Dendritic cell treated with granulocyte-macrophage colony-stimulating factor and Interleukin-4, amounts not matched to agents 40 ng/mL and 50 ng/mL, for 4 days (primary cell): ENCODE measurements around the gene LCN9.

Experiments used
- H3K27ac Mint-ChIP-seq: one replicate; pipeline ENCODE4 v1.8.0; 2022; ENCODE audit warnings: mild to moderate bottlenecking, mixed read lengths
- H3K27me3 Mint-ChIP-seq: one replicate; pipeline ENCODE4 v1.8.0; 2022; ENCODE audit warnings: mild to moderate bottlenecking, mixed read lengths
- H3K36me3 Mint-ChIP-seq: one replicate; pipeline ENCODE4 v1.8.0; 2022; ENCODE audit warnings: low read depth, mixed read lengths
- H3K4me1 Mint-ChIP-seq: one replicate; pipeline ENCODE4 v1.8.0; 2022; ENCODE audit warnings: low read depth, mixed read lengths
- H3K4me3 Mint-ChIP-seq: one replicate; pipeline ENCODE4 v1.8.0; 2022; ENCODE audit warnings: mild to moderate bottlenecking, moderate library complexity, mixed read lengths
- H3K9me3 Mint-ChIP-seq: one replicate; pipeline ENCODE4 v1.8.0; 2022; ENCODE audit warnings: mixed read lengths
- intact Hi-C: fragments of 100-400 bp; cut with micrococcal nuclease; formaldehyde crosslinking; loops from one replicate; pipeline ENCODE4 v1.15.0; 2022

The LCN9 gene

GRCh38 chr9:135693265-135693664 lies 30.2 kb downstream of the LCN9 start:
- H3K9me3 Mint-ChIP-seq = no peaks in the 10 kb centered on the region
- H3K36me3 Mint-ChIP-seq = no peaks in the 10 kb centered on the region
- no peak overlapping the region for H3K4me3 Mint-ChIP-seq

GRCh38 chr9:135693771-135694170 lies 30.7 kb downstream of the LCN9 start:
- no peak overlapping the region for H3K27ac Mint-ChIP-seq
- no peaks in the 10 kb centered on the region for H3K27me3 Mint-ChIP-seq
- no peaks in the 10 kb centered on the region for H3K9me3 Mint-ChIP-seq
- no peak overlapping the region for H3K4me3 Mint-ChIP-seq
- H3K4me1 Mint-ChIP-seq = no peaks in the 10 kb centered on the region
- H3K36me3 Mint-ChIP-seq = no peaks in the 10 kb centered on the region
- intact Hi-C loops = no loop called here

More at GRCh38 chr9:135693265-135693664, 30.2 kb downstream of the LCN9 start:
- H3K27me3 Mint-ChIP-seq = no peaks in the 10 kb centered on the region
- no peaks in the 10 kb centered on the region for H3K4me1 Mint-ChIP-seq
- no peak overlapping the region for H3K27ac Mint-ChIP-seq
- intact Hi-C loops = no loop called here

GRCh38 chr9:135694414-135694813 lies 31.3 kb downstream of the LCN9 start:
- Mint-ChIP-seq H3K27ac (no peak overlapping the region), H3K9me3 (no peaks in the 10 kb centered on the region), H3K27me3 (no peaks in the 10 kb centered on the region), H3K4me1 (no peaks in the 10 kb centered on the region), H3K4me3 (no peak overlapping the region), H3K36me3 (no peaks in the 10 kb centered on the region)
- intact Hi-C loops = no loop called here

- intact Hi-C loops = no loop called here
- no peaks in the 10 kb centered on the region for H3K36me3 Mint-ChIP-seq
- no peaks in the 10 kb centered on the region for H3K9me3 Mint-ChIP-seq
- no peaks in the 10 kb centered on the region for H3K4me1 Mint-ChIP-seq
- no peaks in the 10 kb centered on the region for H3K27me3 Mint-ChIP-seq
- no peak overlapping the region for H3K4me3 Mint-ChIP-seq
- H3K27ac Mint-ChIP-seq = no peak overlapping the region
Measured at GRCh38 chr9:135695036-135695435, 31.9 kb downstream of the LCN9 start.

GRCh38 chr9:135695642-135696041 lies 32.5 kb downstream of the LCN9 start:
- H3K9me3 Mint-ChIP-seq = no peaks in the 10 kb centered on the region

GRCh38 chr9:135696446-135696845 lies 33.3 kb downstream of the LCN9 start:
- Mint-ChIP-seq H3K4me3 (no peak overlapping the region), H3K9me3 (no peaks in the 10 kb centered on the region), H3K27ac (no peak overlapping the region)

More at GRCh38 chr9:135695642-135696041, 32.5 kb downstream of the LCN9 start:
- intact Hi-C loops = no loop called here
- Mint-ChIP-seq H3K4me1 (no peaks in the 10 kb centered on the region), H3K27me3 (no peaks in the 10 kb centered on the region), H3K36me3 (no peaks in the 10 kb centered on the region), H3K4me3 (no peak overlapping the region), H3K27ac (no peak overlapping the region)

GRCh38 chr9:135697226-135697625 lies 34.1 kb downstream of the LCN9 start:
- intact Hi-C loops = no loop called here
- Mint-ChIP-seq H3K27me3 (peaks cover under 1% of the 10 kb centered on the region), H3K4me3 (no peak overlapping the region), H3K27ac (no peak overlapping the region), H3K36me3 (no peaks in the 10 kb centered on the region), H3K9me3 (no peaks in the 10 kb centered on the region), H3K4me1 (no peaks in the 10 kb centered on the region)

More at GRCh38 chr9:135696446-135696845, 33.3 kb downstream of the LCN9 start:
- H3K4me1 Mint-ChIP-seq = no peaks in the 10 kb centered on the region
- intact Hi-C loops = no loop called here
- H3K27me3 Mint-ChIP-seq = no peaks in the 10 kb centered on the region
- no peaks in the 10 kb centered on the region for H3K36me3 Mint-ChIP-seq

GRCh38 chr9:135698236-135698635 lies 35.1 kb downstream of the LCN9 start:
- Mint-ChIP-seq H3K27me3 (peaks cover 10% of the 10 kb centered on the region), H3K4me3 (no peak overlapping the region), H3K4me1 (no peaks in the 10 kb centered on the region), H3K36me3 (no peaks in the 10 kb centered on the region), H3K27ac (no peak overlapping the region), H3K9me3 (no peaks in the 10 kb centered on the region)
- intact Hi-C loops = no loop called here

- Mint-ChIP-seq H3K27me3 (peaks cover 14% of the 10 kb centered on the region), H3K4me3 (no peak overlapping the region), H3K9me3 (no peaks in the 10 kb centered on the region), H3K4me1 (no peaks in the 10 kb centered on the region), H3K27ac (no peak overlapping the region), H3K36me3 (no peaks in the 10 kb centered on the region)
- intact Hi-C loops = no loop called here
Measured at GRCh38 chr9:135698767-135699166, 35.7 kb downstream of the LCN9 start.

- Mint-ChIP-seq H3K27ac (no peak within 1 kb of the TSS), H3K4me1 (no peaks in the 10 kb centered on the region), H3K4me3 (no peak within 1 kb of the TSS), H3K36me3 (no peaks in the 10 kb centered on the region), H3K27me3 (peaks cover 15% of the 10 kb centered on the region), H3K9me3 (no peaks in the 10 kb centered on the region)
- intact Hi-C loops = no loop called here
Measured at GRCh38 chr9:135699440-135699839, 36.3 kb downstream of the LCN9 start, which contains the start of gene SOHLH1. SOHLH1 (minus strand) TSS chr9:135699481; CDS start chr9:135699467, 14 bp downstream.

GRCh38 chr9:135700525-135700924 lies 37.4 kb downstream of the LCN9 start:
- Mint-ChIP-seq H3K4me3 (no peak overlapping the region), H3K9me3 (no peaks in the 10 kb centered on the region), H3K27me3 (peaks cover 15% of the 10 kb centered on the region), H3K36me3 (no peaks in the 10 kb centered on the region), H3K4me1 (no peaks in the 10 kb centered on the region), H3K27ac (no peak overlapping the region)
- intact Hi-C loops = no loop called here

GRCh38 chr9:135701067-135701958 lies 38.2 kb downstream of the LCN9 start:
- intact Hi-C loops = no loop called here
- Mint-ChIP-seq H3K4me3 (no peak overlapping the region), H3K27ac (no peak overlapping the region), H3K4me1 (no peaks in the 10 kb centered on the region), H3K27me3 (peaks cover 15% of the 10 kb centered on the region), H3K9me3 (no peaks in the 10 kb centered on the region), H3K36me3 (no peaks in the 10 kb centered on the region)

- intact Hi-C loops = no loop called here
- H3K4me1 Mint-ChIP-seq = no peaks in the 10 kb centered on the region
- H3K27me3 Mint-ChIP-seq = peaks cover 15% of the 10 kb centered on the region
Measured at GRCh38 chr9:135701959-135702721, 39.0 kb downstream of the LCN9 start, which contains the start of gene KCNT1. KCNT1 (plus strand) TSS chr9:135702185; CDS start chr9:135702259, 74 bp downstream.

GRCh38 chr9:135703726-135704125 lies 40.6 kb downstream of the LCN9 start:
- no peak overlapping the region for H3K4me3 Mint-ChIP-seq
- no peaks in the 10 kb centered on the region for H3K9me3 Mint-ChIP-seq
- H3K36me3 Mint-ChIP-seq = no peaks in the 10 kb centered on the region
- no peaks in the 10 kb centered on the region for H3K4me1 Mint-ChIP-seq
- H3K27ac Mint-ChIP-seq = no peak overlapping the region
- H3K27me3 Mint-ChIP-seq = peaks cover 17% of the 10 kb centered on the region
- intact Hi-C loops = no loop called here

More at GRCh38 chr9:135701959-135702721, 39.0 kb downstream of the LCN9 start, which contains the start of gene KCNT1:
- no peaks in the 10 kb centered on the region for H3K36me3 Mint-ChIP-seq
- H3K27ac Mint-ChIP-seq = no peak within 1 kb of the TSS
- no peaks in the 10 kb centered on the region for H3K9me3 Mint-ChIP-seq
- no peak within 1 kb of the TSS for H3K4me3 Mint-ChIP-seq
